Liver (tissue), 9 donors: ENCODE data around the gene CRADD. TPM values are rescaled to one million over a fixed set of nuclear protein-coding genes. Genes with fewer than 3 reads are reported as not detected.

ENCODE experiments used
- DNase-seq: peaks from one replicate; pipeline ENCODE4 v3.0.0-alpha.2; 2017; ENCODE audit warnings: low spot score
- H3K27ac ChIP-seq, 2 donors: one replicate each; pipeline ENCODE4 v1.7.0; 2013; ENCODE audit warnings: inconsistent platforms in 2 of 2, low read length in 2 of 2, control low read depth in 1 of 2, low read depth in 1 of 2, mild to moderate bottlenecking in 1 of 2
- H3K27me3 ChIP-seq, 4 donors: one replicate each; pipeline versions ENCODE4 v1.6.1 to v1.7.0; 2013; ENCODE audit warnings: low read length in 3 of 4, inconsistent platforms in 1 of 4, mild to moderate bottlenecking in 1 of 4, moderate library complexity in 1 of 4; ENCODE audit not compliant: control insufficient read depth in 4 of 4, insufficient read depth in 4 of 4
- H3K36me3 ChIP-seq, 4 donors: one replicate each; pipeline versions ENCODE4 v1.6.1 to v1.7.0; 2013; ENCODE audit warnings: low read length in 3 of 4, mild to moderate bottlenecking in 3 of 4, low read depth in 1 of 4, moderate library complexity in 1 of 4; ENCODE audit not compliant: control insufficient read depth in 4 of 4, insufficient read depth in 3 of 4
- H3K4me1 ChIP-seq, 4 donors: one replicate each; pipeline versions ENCODE4 v1.6.1 to v1.7.0; 2013; ENCODE audit warnings: low read length in 3 of 4, mild to moderate bottlenecking in 3 of 4, moderate library complexity in 1 of 4; ENCODE audit not compliant: control insufficient read depth in 4 of 4, insufficient read depth in 4 of 4
- H3K4me3 ChIP-seq, 3 donors: one replicate each; pipeline versions ENCODE4 v1.6.1 to v1.7.0; 2013; ENCODE audit warnings: low read length in 3 of 3, control low read depth in 1 of 3, low read depth in 1 of 3, mild to moderate bottlenecking in 1 of 3
- H3K9ac ChIP-seq, 2 donors: one replicate each; pipeline ENCODE4 v1.7.0; 2013; ENCODE audit warnings: low read length in 2 of 2, mild to moderate bottlenecking in 2 of 2, moderate library complexity in 2 of 2, control low read depth in 1 of 2, low read depth in 1 of 2
- H3K9me3 ChIP-seq, 4 donors: one replicate each; pipeline versions ENCODE4 v1.6.1 to v1.7.0; 2013; ENCODE audit warnings: low read length in 3 of 4; ENCODE audit not compliant: control insufficient read depth in 4 of 4
- FOXA1 ChIP-seq: IDR thresholded peaks from 2 replicates; pipeline ENCODE4 v1.6.1; 2016; ENCODE audit warnings: antibody characterized with exemption
- FOXA2 ChIP-seq: IDR thresholded peaks from 2 replicates; pipeline ENCODE4 v1.6.1; 2016; ENCODE audit warnings: antibody characterized with exemption
- HNF4G ChIP-seq: IDR thresholded peaks from 2 replicates; pipeline ENCODE4 v1.6.1; 2016; ENCODE audit warnings: antibody characterized with exemption
- JUND ChIP-seq, 2 donors: IDR thresholded peaks; 2 replicates each; pipeline ENCODE4 v1.6.1; 2016; ENCODE audit warnings: antibody characterized with exemption in 2 of 2
- RAD21 ChIP-seq, 2 donors: IDR thresholded peaks; 2 replicates each; pipeline ENCODE4 v1.6.1; 2016; ENCODE audit warnings: antibody characterized with exemption in 2 of 2, mild to moderate bottlenecking in 2 of 2
- RXRA ChIP-seq, 2 donors: IDR thresholded peaks; 2 replicates each; pipeline ENCODE4 v1.6.1; 2017 to 2018; ENCODE audit warnings: antibody characterized with exemption in 2 of 2, mild to moderate bottlenecking in 1 of 2
- TAF1 ChIP-seq: conservative IDR thresholded peaks from 2 replicates; pipeline ENCODE4 v1.6.1; 2016; ENCODE audit warnings: antibody characterized with exemption, mild to moderate bottlenecking
- YY1 ChIP-seq: IDR thresholded peaks from 2 replicates; pipeline ENCODE4 v1.6.1; 2016; ENCODE audit warnings: antibody characterized with exemption, mild to moderate bottlenecking
- WGBS: extraction: QIAGEN DNeasy Blood & Tissue Kit; methylation state at CpG from one replicate; pipeline ENCODE4 v1.1.7; 2013; 5-methylcytosine and 5-hydroxymethylcytosine counted together
- polyA plus RNA-seq, 2 donors: library from polyadenylated mRNA; stranded (reverse) in 1 of 2; unstranded in 1 of 2; fragments of 200-250 nt in 1 of 2; fragments of >200 nt in 1 of 2; fragmentation: Nextera tagmentation in 1 of 2; extraction: Ambion mirVana in 1 of 2; gene quantifications; one replicate each; pipeline versions ENCODE4 v1.2.1 to v1.2.3, GENCODE V29; 2013 to 2015
- total RNA-seq, 2 donors: library from RNA; depleted of rRNA; stranded (reverse); fragments of >200 nt; gene quantifications; one replicate each; pipeline ENCODE4 v1.2.3, GENCODE V29; 2014
- TF ChIP-seq, protein P1 (sequence below): IDR thresholded peaks from 2 replicates; pipeline ENCODE4 v1.6.1; 2016; ENCODE audit warnings: antibody characterized with exemption
- TF ChIP-seq, protein P2 (sequence below): fragments of 150-350 bp; IDR thresholded peaks from 2 replicates; pipeline ENCODE4 v1.5.1; 2017; ENCODE audit warnings: improper control_type of control experiment, low read depth, low read length; ENCODE audit not compliant: missing input control
- donor health status: healthy.
- donor health status: healthy.
- donor health status: healthy.
- donor health status: healthy.
- donor health status: healthy.

The CRADD gene
- total and polyA plus RNA-seq, 4 donors = 19.4 to 48.9 (median 29.6) TPM

DNA sequence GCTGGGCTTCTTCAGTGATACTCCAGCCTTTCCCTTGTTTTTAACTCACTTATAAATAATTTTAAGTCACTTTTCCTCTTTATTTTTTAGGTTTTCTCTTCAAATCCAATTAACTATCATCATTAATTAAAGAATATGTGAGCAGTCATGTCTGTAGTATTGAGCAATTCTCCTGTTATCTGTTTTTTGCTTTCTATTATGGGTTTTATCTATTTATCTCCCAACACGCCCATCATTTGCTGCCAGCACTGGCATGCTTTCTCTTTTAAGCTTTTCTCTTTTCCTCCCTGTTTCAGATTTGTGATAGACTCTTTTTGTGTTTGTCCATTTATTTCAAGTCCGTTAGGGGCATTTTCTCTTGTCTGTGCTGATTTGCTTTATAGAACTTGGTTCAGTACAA is 72.3 kb downstream of the CRADD start:
- Histone ChIP-seq H3K27ac (peak overlapping the region; percentile 8 to 48), H3K4me3 (no peak overlapping the region), H3K4me1 (peaks cover 5 to 37% (median 19%) of the 10 kb centered on the region in 4 donors), H3K9me3 (no peaks in the 10 kb centered on the region), H3K36me3 (no peaks in the 10 kb centered on the region), H3K27me3 (no peaks in the 10 kb centered on the region), H3K9ac (peak overlapping the region in 1 of 2 donors; percentile 45)
- 30% methylated on average over 2 of the region's 2 CpGs for WGBS
- TF ChIP-seq RAD21 (IDR thresholded peaks at IDR 0.05) (peak in 1 of 2 donors; percentile 26), RXRA (IDR thresholded peaks at IDR 0.05) (no peak), HNF4G (no peak), JUND (IDR thresholded peaks at IDR 0.05) (no peak), FOXA1 (no peak), TAF1 (no peak)
- TF ChIP-seq, protein P1, sequence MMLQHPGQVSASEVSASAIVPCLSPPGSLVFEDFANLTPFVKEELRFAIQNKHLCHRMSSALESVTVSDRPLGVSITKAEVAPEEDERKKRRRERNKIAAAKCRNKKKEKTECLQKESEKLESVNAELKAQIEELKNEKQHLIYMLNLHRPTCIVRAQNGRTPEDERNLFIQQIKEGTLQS = no peak
- TF ChIP-seq, protein P2, sequence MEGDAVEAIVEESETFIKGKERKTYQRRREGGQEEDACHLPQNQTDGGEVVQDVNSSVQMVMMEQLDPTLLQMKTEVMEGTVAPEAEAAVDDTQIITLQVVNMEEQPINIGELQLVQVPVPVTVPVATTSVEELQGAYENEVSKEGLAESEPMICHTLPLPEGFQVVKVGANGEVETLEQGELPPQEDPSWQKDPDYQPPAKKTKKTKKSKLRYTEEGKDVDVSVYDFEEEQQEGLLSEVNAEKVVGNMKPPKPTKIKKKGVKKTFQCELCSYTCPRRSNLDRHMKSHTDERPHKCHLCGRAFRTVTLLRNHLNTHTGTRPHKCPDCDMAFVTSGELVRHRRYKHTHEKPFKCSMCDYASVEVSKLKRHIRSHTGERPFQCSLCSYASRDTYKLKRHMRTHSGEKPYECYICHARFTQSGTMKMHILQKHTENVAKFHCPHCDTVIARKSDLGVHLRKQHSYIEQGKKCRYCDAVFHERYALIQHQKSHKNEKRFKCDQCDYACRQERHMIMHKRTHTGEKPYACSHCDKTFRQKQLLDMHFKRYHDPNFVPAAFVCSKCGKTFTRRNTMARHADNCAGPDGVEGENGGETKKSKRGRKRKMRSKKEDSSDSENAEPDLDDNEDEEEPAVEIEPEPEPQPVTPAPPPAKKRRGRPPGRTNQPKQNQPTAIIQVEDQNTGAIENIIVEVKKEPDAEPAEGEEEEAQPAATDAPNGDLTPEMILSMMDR = no peak
- no peak for DNase-seq

DNA sequence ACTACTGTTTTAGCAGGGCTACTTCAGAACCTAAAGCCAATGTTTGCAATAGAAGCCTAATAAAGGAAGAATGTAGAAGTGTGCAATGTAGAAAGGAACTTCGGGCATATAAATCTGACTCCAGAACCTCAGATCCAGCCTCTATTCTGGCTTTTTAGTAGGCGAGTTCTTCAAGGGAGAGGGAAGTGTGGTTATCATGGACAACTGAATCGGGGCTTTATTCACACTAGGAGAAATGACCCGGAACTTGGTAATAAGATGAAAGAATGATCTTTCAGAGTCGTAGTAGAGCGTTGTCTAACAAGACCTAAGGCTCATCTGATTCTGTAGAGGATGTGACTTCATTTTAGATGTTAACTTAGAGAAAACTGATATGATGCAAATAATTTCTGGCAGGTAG is 72.9 kb downstream of the CRADD start:
- H3K9me3 ChIP-seq = no peaks in the 10 kb centered on the region
- WGBS = 88% methylated on average over 6 of the region's 6 CpGs

DNA sequence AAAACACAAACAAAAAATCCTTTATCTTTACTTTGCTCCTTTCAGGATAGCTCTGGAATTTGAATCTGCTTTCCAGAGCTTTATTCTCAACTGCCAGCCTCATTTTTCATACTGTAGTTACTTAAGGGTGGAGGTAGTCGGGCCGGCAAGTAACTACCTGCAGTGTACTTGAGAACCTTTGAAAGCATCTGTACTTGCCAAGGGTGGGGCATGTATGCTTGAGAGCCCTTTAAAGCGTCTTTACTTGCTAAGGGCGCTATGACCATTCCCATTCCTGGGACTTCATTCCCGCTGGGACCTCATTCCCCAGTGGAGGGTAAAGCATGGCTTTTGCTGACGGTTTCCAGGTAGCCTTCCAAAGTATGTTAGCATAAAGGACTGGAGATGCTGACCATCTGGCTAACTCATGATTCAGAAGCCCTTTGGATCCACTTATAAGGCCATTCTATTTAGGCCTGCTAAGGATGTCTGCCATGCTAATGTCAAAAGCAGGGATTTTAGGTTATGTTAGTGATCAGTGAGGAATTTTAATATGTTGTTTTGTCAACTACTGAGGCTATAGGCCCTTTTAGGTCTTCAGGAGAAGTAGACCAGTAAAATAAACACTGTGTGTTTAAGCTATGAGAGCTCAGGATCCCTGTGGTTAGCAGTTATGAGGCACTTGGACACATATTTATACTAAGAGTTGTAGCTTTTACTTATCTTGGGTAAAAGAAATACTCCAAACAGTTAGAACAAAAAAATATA is 74.9 kb downstream of the CRADD start:
- Histone ChIP-seq H3K4me3 (no peak overlapping the region), H3K4me1 (peaks cover 5 to 25% (median 11%) of the 10 kb centered on the region in 4 donors), H3K9me3 (no peaks in the 10 kb centered on the region), H3K27me3 (no peaks in the 10 kb centered on the region), H3K27ac (no peak overlapping the region), H3K36me3 (no peaks in the 10 kb centered on the region), H3K9ac (no peak overlapping the region)
- DNase-seq = no peak
- 98% methylated on average over 6 of the region's 6 CpGs for WGBS
- TF ChIP-seq RXRA (IDR thresholded peaks at IDR 0.05) (no peak), TAF1 (no peak), RAD21 (IDR thresholded peaks at IDR 0.05) (no peak), FOXA1 (no peak), FOXA2 (no peak), YY1 (no peak), HNF4G (no peak)
- TF ChIP-seq, protein P1 = no peak
- TF ChIP-seq, protein P2 = no peak

More for the DNA sequence above, 72.9 kb downstream of the CRADD start:
- peak overlapping the region; percentile 8 to 48 for H3K27ac ChIP-seq
- peaks cover 5 to 37% (median 19%) of the 10 kb centered on the region in 4 donors for H3K4me1 ChIP-seq
- H3K4me3 ChIP-seq = no peak overlapping the region
- H3K9ac ChIP-seq = no peak overlapping the region
- no peak for TF ChIP-seq HNF4G
- H3K36me3 ChIP-seq = no peaks in the 10 kb centered on the region
- DNase-seq = no peak
- no peaks in the 10 kb centered on the region for H3K27me3 ChIP-seq
